PC-9 (cell line): ENCODE results near the gene FTSJ1. TPM values are rescaled to one million over a fixed set of nuclear protein-coding genes. Genes with fewer than 3 reads are reported as not detected.

Experiments
- BruUV-seq: library from RNA; stranded (reverse); fragments of 400-500 nt; replicated peaks from 2 replicates; lab custom pipeline; 2021; lab: Mats Ljungman, UMichigan
- CTCF ChIA-PET: fragments of 300-600 bp; sonication (Branson Sonifier 250); formaldehyde crosslinking; loops from one replicate; lab custom pipeline; 2022; ENCODE audit warnings: antibody characterized with exemption; lab: Charles Lee
- POLR2A ChIA-PET: fragments of 300-600 bp; sonication (Branson Sonifier 250); formaldehyde crosslinking; loops from one replicate; lab custom pipeline; 2022; ENCODE audit warnings: antibody characterized with exemption; ENCODE audit not compliant: unreplicated experiment; lab: Charles Lee
- DNase-seq, 2 experiments: peaks; one replicate each; pipeline versions ENCODE4 v3.0.0 to v3.0.0-alpha.2; 2015 to 2022; ENCODE audit warnings: mixed read lengths in 1 of 2
- H2AFZ ChIP-seq: fragments of 200-600 bp; sonication (generic); 2 replicates; pipeline ENCODE4 v1.8.1; 2017; ENCODE audit warnings: antibody characterized with exemption
- H3F3A ChIP-seq: fragments of 200-600 bp; sonication (generic); 2 replicates; pipeline ENCODE4 v1.8.1; 2017; ENCODE audit warnings: antibody characterized with exemption, mild to moderate bottlenecking, low read depth; ENCODE audit not compliant: insufficient read depth
- H3K27ac ChIP-seq: fragments of 200-600 bp; sonication (generic); 2 replicates; pipeline ENCODE4 v1.6.1; 2016; ENCODE audit warnings: mixed run types
- H3K27me3 ChIP-seq: fragments of 200-600 bp; sonication (generic); 2 replicates; pipeline ENCODE4 v1.6.1; 2016; ENCODE audit warnings: low read depth, mixed run types; ENCODE audit not compliant: insufficient read depth
- H3K36me3 ChIP-seq: fragments of 200-600 bp; sonication (generic); 2 replicates; pipeline ENCODE4 v1.6.1; 2016; ENCODE audit warnings: low read depth, mixed run types
- H3K4me1 ChIP-seq: fragments of 200-600 bp; sonication (generic); replicated peaks from 2 replicates; pipeline ENCODE4 v1.6.1; 2016; ENCODE audit warnings: mixed run types; ENCODE audit not compliant: insufficient read depth
- H3K4me2 ChIP-seq: fragments of 200-600 bp; sonication (generic); 2 replicates; pipeline ENCODE4 v1.6.1; 2017; ENCODE audit warnings: mixed run types
- H3K4me3 ChIP-seq: fragments of 200-600 bp; sonication (generic); 2 replicates; pipeline ENCODE4 v1.6.1; 2016; ENCODE audit warnings: mixed run types
- H3K79me2 ChIP-seq: fragments of 200-600 bp; sonication (generic); 2 replicates; pipeline ENCODE4 v1.6.1; 2017; ENCODE audit warnings: low read depth, mixed run types
- H3K9me2 ChIP-seq: fragments of 200-600 bp; sonication (generic); 2 replicates; pipeline ENCODE4 v1.8.1; 2017; ENCODE audit warnings: mild to moderate bottlenecking; ENCODE audit not compliant: insufficient read depth
- H3K9me3 ChIP-seq: fragments of 200-600 bp; sonication (generic); 2 replicates; pipeline ENCODE4 v1.8.1; 2016; ENCODE audit warnings: low read depth; ENCODE audit not compliant: insufficient read depth
- H4K20me1 ChIP-seq: fragments of 200-600 bp; sonication (generic); 2 replicates; pipeline ENCODE4 v1.8.1; 2017; ENCODE audit not compliant: insufficient read depth
- CTCF ChIP-seq: fragments of 200-600 bp; sonication (generic); conservative IDR thresholded peaks from 2 replicates; pipeline ENCODE4 v1.6.1; 2017; ENCODE audit warnings: mixed run types, antibody characterized with exemption, mild to moderate bottlenecking, moderate library complexity
- EZH2 ChIP-seq: fragments of 200-600 bp; sonication (generic); IDR thresholded peaks from 2 replicates; pipeline ENCODE4 v1.8.0; 2017; ENCODE audit warnings: antibody characterized with exemption, low read depth
- intact Hi-C: fragments of 100-400 bp; cut with micrococcal nuclease; formaldehyde crosslinking; loops from one replicate; pipeline ENCODE4 v1.10.0; 2022; ENCODE audit not compliant: unreplicated experiment
- total RNA-seq: library from RNA; stranded (reverse); gene quantifications from 2 replicates; pipeline ENCODE4 v1.2.3, GENCODE V29; 2021

FTSJ1 gene
- total RNA-seq, 1 experiment from 2014 or later: 44.0 TPM

DNA sequence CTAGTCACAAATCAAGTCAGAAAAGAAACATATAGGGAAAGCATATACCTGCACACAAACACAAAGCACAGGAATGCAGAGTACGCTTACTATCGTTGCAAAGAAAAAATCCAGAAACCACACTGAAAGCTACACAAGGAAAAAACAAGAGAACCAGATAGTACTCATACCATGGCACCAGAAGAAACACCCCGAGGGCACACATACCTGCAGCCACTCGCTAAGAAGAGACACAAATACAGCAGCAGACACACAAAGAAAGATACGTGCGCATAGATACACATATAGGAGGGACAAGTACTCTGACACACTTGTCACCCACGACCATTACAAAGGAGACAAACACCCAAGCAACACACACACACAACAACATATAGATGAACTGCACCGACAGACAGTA, 4.5 kb upstream of the FTSJ1 start:
- no peak for TF ChIP-seq EZH2
- no peak for TF ChIP-seq CTCF
- Histone ChIP-seq H3K27me3 (no peaks in the 10 kb centered on the region), H3K36me3 (no peaks in the 10 kb centered on the region), H3K4me3 (no peak overlapping the region), H3K9me3 (no peaks in the 10 kb centered on the region), H3K4me2 (no peak overlapping the region), H3K79me2 (peaks cover 4% of the 10 kb centered on the region), H3K4me1 (no peaks in the 10 kb centered on the region), H3F3A (no peaks in the 10 kb centered on the region), H4K20me1 (no peaks in the 10 kb centered on the region), H3K27ac (no peak overlapping the region), H2AFZ (no peak overlapping the region), H3K9me2 (no peaks in the 10 kb centered on the region)
- intact Hi-C loops: no loop called here
- DNase-seq: no peak
- POLR2A ChIA-PET: no interaction called here
- BruUV-seq: no TSS peak
- CTCF ChIA-PET: no interaction called here

DNA sequence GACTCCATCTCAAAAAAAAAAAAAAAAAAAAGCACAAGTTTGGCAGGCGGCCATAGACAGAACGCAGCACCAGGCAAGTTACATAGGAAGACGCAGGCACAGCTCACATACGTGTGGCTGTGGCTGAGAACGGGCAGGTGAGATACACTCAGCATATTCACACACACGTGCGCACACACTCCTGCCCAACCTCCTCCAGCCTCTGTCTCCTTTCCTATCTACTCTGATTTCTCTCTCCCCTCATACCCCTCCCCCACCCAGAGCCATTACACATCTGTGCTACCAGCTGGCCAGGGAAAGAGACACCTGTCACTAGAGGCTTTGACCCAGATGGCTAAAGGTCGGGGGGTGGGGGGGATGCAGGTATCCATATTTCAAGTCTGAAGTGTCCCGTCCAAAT, 3.8 kb upstream of the FTSJ1 start:
- no peaks in the 10 kb centered on the region for H4K20me1 ChIP-seq
- no peaks in the 10 kb centered on the region for H3K9me2 ChIP-seq
- H3K27ac ChIP-seq: no peak overlapping the region
- no peak for DNase-seq
- H3K4me1 ChIP-seq: no peaks in the 10 kb centered on the region
- no peak overlapping the region for H3K4me3 ChIP-seq
- H3K9me3 ChIP-seq: no peaks in the 10 kb centered on the region
- ChIA-PET CTCF (no interaction called here), POLR2A (no interaction called here)
- intact Hi-C loops: no loop called here
- H3F3A ChIP-seq: no peaks in the 10 kb centered on the region
- H3K27me3 ChIP-seq: no peaks in the 10 kb centered on the region
- H3K79me2 ChIP-seq: peaks cover 11% of the 10 kb centered on the region
- no TSS peak for BruUV-seq
- no peaks in the 10 kb centered on the region for H3K36me3 ChIP-seq
- TF ChIP-seq EZH2: no peak
- TF ChIP-seq CTCF: no peak
- H3K4me2 ChIP-seq: no peak overlapping the region
- H2AFZ ChIP-seq: no peak overlapping the region

GRCh38 chrX:48472851-48473703, 2.9 kb upstream of the FTSJ1 start:
- Histone ChIP-seq H3K4me2 (no peak overlapping the region), H3K9me3 (no peaks in the 10 kb centered on the region), H3K36me3 (no peaks in the 10 kb centered on the region), H3F3A (no peaks in the 10 kb centered on the region), H3K79me2 (peaks cover 19% of the 10 kb centered on the region), H3K4me3 (no peak overlapping the region), H3K27ac (no peak overlapping the region), H4K20me1 (no peaks in the 10 kb centered on the region), H2AFZ (no peak overlapping the region), H3K4me1 (no peaks in the 10 kb centered on the region), H3K9me2 (no peaks in the 10 kb centered on the region), H3K27me3 (no peaks in the 10 kb centered on the region)
- ChIA-PET POLR2A (no interaction called here), CTCF (no interaction called here)
- intact Hi-C loops: no loop called here
- no peak for DNase-seq
- no peak for TF ChIP-seq EZH2
- no TSS peak for BruUV-seq

DNA sequence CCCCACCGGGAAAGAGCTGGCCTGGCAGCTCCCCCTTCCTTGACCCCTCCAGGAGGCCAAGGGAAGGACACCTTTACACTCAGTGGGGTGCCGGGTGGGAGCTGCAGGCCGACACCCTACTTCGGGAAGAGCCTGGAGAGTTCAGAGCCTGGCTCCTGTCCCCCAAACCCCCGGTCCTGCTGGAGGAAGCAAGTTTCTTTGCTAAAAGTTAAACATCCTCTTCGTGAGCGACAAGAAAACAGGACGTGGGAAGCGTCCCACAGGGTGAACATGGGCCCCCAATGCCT, 2.4 kb upstream of the FTSJ1 start:
- H3K27me3 ChIP-seq: no peaks in the 10 kb centered on the region
- no peaks in the 10 kb centered on the region for H3F3A ChIP-seq
- no peaks in the 10 kb centered on the region for H3K9me2 ChIP-seq
- no peak for TF ChIP-seq EZH2
- no peak for TF ChIP-seq CTCF
- intact Hi-C loops: no loop called here
- H3K4me2 ChIP-seq: no peak overlapping the region
- no peak overlapping the region for H3K27ac ChIP-seq
- no peak overlapping the region for H2AFZ ChIP-seq
- peaks cover 19% of the 10 kb centered on the region for H3K79me2 ChIP-seq
- BruUV-seq: no TSS peak
- ChIA-PET CTCF (no interaction called here), POLR2A (no interaction called here)
- no peaks in the 10 kb centered on the region for H3K36me3 ChIP-seq
- H4K20me1 ChIP-seq: no peaks in the 10 kb centered on the region
- no peak overlapping the region for H3K4me3 ChIP-seq
- DNase-seq: no peak
- no peaks in the 10 kb centered on the region for H3K4me1 ChIP-seq
- no peaks in the 10 kb centered on the region for H3K9me3 ChIP-seq
